Ectodermal cell (in vitro differentiated cells): ENCODE measurements around the gene COBLL1.

Source experiments
- H3K27ac ChIP-seq: 2 replicates; pipeline ENCODE4 v1.7.0; 2013; ENCODE audit warnings: mild to moderate bottlenecking, low read depth, low read length; ENCODE audit not compliant: insufficient read depth, poor library complexity, severe bottlenecking
- H3K27me3 ChIP-seq: 2 replicates; pipeline ENCODE4 v1.7.0; 2013; ENCODE audit warnings: mild to moderate bottlenecking, low read length; ENCODE audit not compliant: insufficient read depth, control insufficient read depth, poor library complexity, severe bottlenecking
- H3K36me3 ChIP-seq: one replicate; pipeline ENCODE4 v1.7.0; 2013; ENCODE audit warnings: low read length; ENCODE audit not compliant: control insufficient read depth, insufficient read depth
- H3K4me1 ChIP-seq: one replicate; pipeline ENCODE4 v1.7.0; 2013; ENCODE audit warnings: low read length; ENCODE audit not compliant: control insufficient read depth, insufficient read depth
- H3K4me3 ChIP-seq: 2 replicates; pipeline ENCODE4 v1.7.0; 2013; ENCODE audit warnings: low read depth, low read length, control low read depth; ENCODE audit not compliant: insufficient read depth
- H3K9me3 ChIP-seq: 2 replicates; pipeline ENCODE4 v1.7.0; 2013; ENCODE audit warnings: mild to moderate bottlenecking, low read length, moderate library complexity; ENCODE audit not compliant: control insufficient read depth
- WGBS, 2 experiments: methylation state at CpG; one replicate each; pipeline ENCODE4 v1.1.7; 2013; ENCODE audit warnings: missing lambda C conversion rate in 2 of 2; 5-methylcytosine and 5-hydroxymethylcytosine counted together

COBLL1 gene

GRCh38 chr2:164792316-164793170, 49.1 kb downstream of the COBLL1 start:
- no peaks in the 10 kb centered on the region for H3K27me3 ChIP-seq
- H3K4me3 ChIP-seq, result no peak overlapping the region
- 92 to 98% methylated on average over 3 to 5 of the region's 5 CpGs for WGBS, 2 experiments
- no peak overlapping the region for H3K27ac ChIP-seq
- no peaks in the 10 kb centered on the region for H3K36me3 ChIP-seq
- no peaks in the 10 kb centered on the region for H3K9me3 ChIP-seq
- no peaks in the 10 kb centered on the region for H3K4me1 ChIP-seq

- H3K27me3 ChIP-seq, result no peaks in the 10 kb centered on the region
- WGBS, 2 experiments, result 88 to 95% methylated on average over 4 to 5 of the region's 5 CpGs
- H3K9me3 ChIP-seq, result no peaks in the 10 kb centered on the region
- no peaks in the 10 kb centered on the region for H3K36me3 ChIP-seq
- H3K4me1 ChIP-seq, result no peaks in the 10 kb centered on the region
- no peak overlapping the region for H3K27ac ChIP-seq
- H3K4me3 ChIP-seq, result no peak overlapping the region
Observed at GRCh38 chr2:164789968-164790367, 51.7 kb downstream of the COBLL1 start.

GRCh38 chr2:164786787-164787186, 54.8 kb downstream of the COBLL1 start:
- no peak overlapping the region for H3K4me3 ChIP-seq
- no peaks in the 10 kb centered on the region for H3K36me3 ChIP-seq
- H3K27me3 ChIP-seq, result no peaks in the 10 kb centered on the region
- no peak overlapping the region for H3K27ac ChIP-seq
- 87 to 90% methylated on average over 2 of the region's 2 CpGs for WGBS, 2 experiments
- H3K9me3 ChIP-seq, result no peaks in the 10 kb centered on the region
- H3K4me1 ChIP-seq, result no peaks in the 10 kb centered on the region

GRCh38 chr2:164785457-164785856, 56.2 kb downstream of the COBLL1 start:
- 79 to 89% methylated on average over 1 of the region's 1 CpG for WGBS, 2 experiments

GRCh38 chr2:164784376-164784775, 57.2 kb downstream of the COBLL1 start:
- H3K4me3 ChIP-seq, result no peak overlapping the region
- no peaks in the 10 kb centered on the region for H3K27me3 ChIP-seq
- H3K4me1 ChIP-seq, result no peaks in the 10 kb centered on the region
- H3K9me3 ChIP-seq, result no peaks in the 10 kb centered on the region
- H3K36me3 ChIP-seq, result no peaks in the 10 kb centered on the region
- 80 to 83% methylated on average over 2 of the region's 2 CpGs for WGBS, 2 experiments
- no peak overlapping the region for H3K27ac ChIP-seq

More at GRCh38 chr2:164785457-164785856, 56.2 kb downstream of the COBLL1 start:
- Histone ChIP-seq H3K36me3 (no peaks in the 10 kb centered on the region), H3K27me3 (no peaks in the 10 kb centered on the region), H3K4me1 (no peaks in the 10 kb centered on the region), H3K4me3 (no peak overlapping the region), H3K9me3 (no peaks in the 10 kb centered on the region), H3K27ac (no peak overlapping the region)

- H3K27ac ChIP-seq, result no peak overlapping the region
- no peaks in the 10 kb centered on the region for H3K4me1 ChIP-seq
- no peaks in the 10 kb centered on the region for H3K36me3 ChIP-seq
- no peaks in the 10 kb centered on the region for H3K9me3 ChIP-seq
- 95 to 100% methylated on average over 1 to 2 of the region's 2 CpGs for WGBS, 2 experiments
- H3K4me3 ChIP-seq, result no peak overlapping the region
- H3K27me3 ChIP-seq, result no peaks in the 10 kb centered on the region
Observed at GRCh38 chr2:164782323-164782722, 59.3 kb downstream of the COBLL1 start.

GRCh38 chr2:164781394-164781793, 60.2 kb downstream of the COBLL1 start:
- no peak overlapping the region for H3K4me3 ChIP-seq
- H3K4me1 ChIP-seq, result no peaks in the 10 kb centered on the region
- 88 to 100% methylated on average over 1 of the region's 1 CpG for WGBS, 2 experiments
- H3K36me3 ChIP-seq, result no peaks in the 10 kb centered on the region
- H3K9me3 ChIP-seq, result no peaks in the 10 kb centered on the region
- no peak overlapping the region for H3K27ac ChIP-seq
- H3K27me3 ChIP-seq, result no peaks in the 10 kb centered on the region

GRCh38 chr2:164780611-164781178, 60.9 kb downstream of the COBLL1 start:
- Histone ChIP-seq H3K9me3 (no peaks in the 10 kb centered on the region), H3K4me1 (no peaks in the 10 kb centered on the region), H3K4me3 (no peak overlapping the region), H3K36me3 (no peaks in the 10 kb centered on the region), H3K27ac (no peak overlapping the region), H3K27me3 (no peaks in the 10 kb centered on the region)
- WGBS, 2 experiments, result 89 to 94% methylated on average over 8 to 9 of the region's 9 CpGs

GRCh38 chr2:164779383-164780057, 62.1 kb downstream of the COBLL1 start:
- 81% methylated on average over 7 of the region's 7 CpGs for WGBS, 2 experiments
- no peak overlapping the region for H3K27ac ChIP-seq
- no peaks in the 10 kb centered on the region for H3K27me3 ChIP-seq
- H3K9me3 ChIP-seq, result no peaks in the 10 kb centered on the region
- H3K4me1 ChIP-seq, result no peaks in the 10 kb centered on the region
- H3K36me3 ChIP-seq, result no peaks in the 10 kb centered on the region
- H3K4me3 ChIP-seq, result no peak overlapping the region

- H3K27ac ChIP-seq, result no peak overlapping the region
- H3K4me3 ChIP-seq, result no peak overlapping the region
- H3K27me3 ChIP-seq, result no peaks in the 10 kb centered on the region
- WGBS, 2 experiments, result 97% methylated on average over 3 of the region's 3 CpGs
- H3K36me3 ChIP-seq, result no peaks in the 10 kb centered on the region
- H3K4me1 ChIP-seq, result no peaks in the 10 kb centered on the region
- no peaks in the 10 kb centered on the region for H3K9me3 ChIP-seq
Observed at GRCh38 chr2:164778723-164779122, 62.9 kb downstream of the COBLL1 start.
